Measurements from ENCODE around the gene RTKN.

RTKN gene

GRCh38 chr2:74415762-74416395 lies 25.9 kb downstream of the RTKN start:
- DNase-seq = no peak

- DNase-seq = no peak
These were observed 26.6 kb downstream of the RTKN start for GRCh38 chr2:74414881-74415761.

- DNase-seq = no peak
These were observed 27.3 kb downstream of the RTKN start for GRCh38 chr2:74414441-74414840.

GRCh38 chr2:74413001-74413698 lies 28.6 kb downstream of the RTKN start:
- no peak for DNase-seq

GRCh38 chr2:74407682-74408081 lies 34.1 kb downstream of the RTKN start:
- no peak for DNase-seq

GRCh38 chr2:74406035-74406434 lies 35.7 kb downstream of the RTKN start:
- no peak for DNase-seq

GRCh38 chr2:74401891-74402290 lies 39.8 kb downstream of the RTKN start:
- DNase-seq = no peak

- DNase-seq = peak; percentile 50
These were observed 42.0 kb downstream of the RTKN start for GRCh38 chr2:74399785-74400184.

- DNase-seq = no peak
These were observed 45.6 kb downstream of the RTKN start for GRCh38 chr2:74396149-74396548.

- no peak for DNase-seq
These were observed 48.2 kb downstream of the RTKN start for GRCh38 chr2:74393525-74393924.

- DNase-seq = no peak
These were observed 49.3 kb downstream of the RTKN start for GRCh38 chr2:74392449-74392743.

GRCh38 chr2:74391580-74392448 lies 49.9 kb downstream of the RTKN start:
- DNase-seq = peak; percentile 96

- no peak for DNase-seq
These were observed 50.5 kb downstream of the RTKN start for GRCh38 chr2:74391209-74391579.

GRCh38 chr2:74390606-74391005 lies 51.1 kb downstream of the RTKN start:
- DNase-seq = no peak

- peak; percentile 46 for DNase-seq
These were observed 54.4 kb downstream of the RTKN start for GRCh38 chr2:74387346-74387745.

- DNase-seq = no peak
These were observed 56.3 kb downstream of the RTKN start for GRCh38 chr2:74385396-74385795.

- DNase-seq = no peak
These were observed 57.7 kb downstream of the RTKN start for GRCh38 chr2:74384051-74384450.

- DNase-seq = no peak
These were observed 58.5 kb downstream of the RTKN start for GRCh38 chr2:74383254-74383653.

- DNase-seq = no peak
These were observed 60.0 kb downstream of the RTKN start for GRCh38 chr2:74381751-74382150.

GRCh38 chr2:74379851-74380789 lies 61.6 kb downstream of the RTKN start, which contains the start of gene DCTN1:
Gene DCTN1, minus strand, starts transcription at chr2:74380311. Its CDS starts 274 bp downstream, at chr2:74380037.
- DNase-seq = peak; percentile 10

GRCh38 chr2:74378007-74378406 lies 63.7 kb downstream of the RTKN start:
- no peak for DNase-seq

- no peak for DNase-seq
These were observed 65.9 kb downstream of the RTKN start for GRCh38 chr2:74375838-74376237.
